Hepatocyte (in vitro differentiated cells): ENCODE data around the gene WDR70. TPM values are rescaled to one million over a fixed set of nuclear protein-coding genes. Genes with fewer than 3 reads are reported as not detected.

Experiments
- DNase-seq: peaks from one replicate; pipeline ENCODE4 v3.0.0-alpha.2; 2016; ENCODE audit warnings: low spot score
- H2AFZ ChIP-seq: fragments of 200-600 bp; sonication (generic); 2 replicates; pipeline ENCODE4 v1.6.0; 2016; ENCODE audit warnings: antibody characterized with exemption, mild to moderate bottlenecking
- H3K27ac ChIP-seq: fragments of 200-600 bp; sonication (generic); 2 replicates; pipeline ENCODE4 v1.5.1; 2016; ENCODE audit warnings: mild to moderate bottlenecking
- H3K27me3 ChIP-seq: fragments of 200-600 bp; sonication (generic); 2 replicates; pipeline ENCODE4 v1.6.1; 2016
- H3K36me3 ChIP-seq: fragments of 200-600 bp; sonication (generic); replicated peaks from 2 replicates; pipeline ENCODE4 v1.5.1; 2016; ENCODE audit warnings: low read depth; ENCODE audit not compliant: insufficient read depth
- H3K4me1 ChIP-seq: fragments of 200-600 bp; sonication (generic); 2 replicates; pipeline ENCODE4 v1.5.1; 2016; ENCODE audit warnings: mild to moderate bottlenecking, moderate library complexity; ENCODE audit not compliant: insufficient read depth
- H3K4me2 ChIP-seq: fragments of 200-600 bp; sonication (generic); 2 replicates; pipeline ENCODE4 v1.6.0; 2016
- H3K4me3 ChIP-seq: fragments of 200-600 bp; sonication (generic); 2 replicates; pipeline ENCODE4 v1.5.1; 2016; ENCODE audit warnings: mild to moderate bottlenecking
- H3K79me2 ChIP-seq: fragments of 200-600 bp; sonication (generic); 2 replicates; pipeline ENCODE4 v1.6.0; 2017; ENCODE audit warnings: mild to moderate bottlenecking
- H3K9me2 ChIP-seq: fragments of 200-600 bp; sonication (generic); replicated peaks from 2 replicates; pipeline ENCODE4 v1.6.0; 2017; ENCODE audit warnings: mild to moderate bottlenecking; ENCODE audit not compliant: insufficient read depth
- H3K9me3 ChIP-seq: fragments of 200-600 bp; sonication (generic); 2 replicates; pipeline ENCODE4 v1.5.1; 2016; ENCODE audit warnings: low read depth, mild to moderate bottlenecking
- H4K20me1 ChIP-seq: fragments of 200-600 bp; sonication (generic); 2 replicates; pipeline ENCODE4 v1.6.0; 2016; ENCODE audit warnings: mild to moderate bottlenecking; ENCODE audit not compliant: insufficient read depth, poor library complexity, severe bottlenecking
- CTCF ChIP-seq: fragments of 200-600 bp; sonication (generic); IDR thresholded peaks from 2 replicates; pipeline ENCODE4 v1.5.1; 2016; ENCODE audit warnings: antibody characterized with exemption, mild to moderate bottlenecking; ENCODE audit not compliant: poor library complexity
- EZH2 ChIP-seq: fragments of 200-600 bp; sonication (generic); IDR thresholded peaks from 2 replicates; pipeline ENCODE4 v1.6.1; 2016; ENCODE audit warnings: antibody characterized with exemption, mild to moderate bottlenecking, borderline replicate concordance
- EZH2phosphoT487 ChIP-seq: fragments of 200-600 bp; sonication (generic); IDR thresholded peaks from one replicate; pipeline ENCODE4 v1.6.1; 2018; ENCODE audit warnings: antibody characterized with exemption, mild to moderate bottlenecking, low read depth, moderate library complexity; ENCODE audit not compliant: unreplicated experiment, severe bottlenecking
- WGBS: methylation state at CpG from one replicate; pipeline ENCODE4 v1.1.6; 2016; ENCODE audit warnings: low lambda C conversion rate; ENCODE audit errors: missing lambda C conversion rate; 5-methylcytosine and 5-hydroxymethylcytosine counted together
- polyA plus RNA-seq: library from polyadenylated mRNA; unstranded; fragments of >200 nt; fragmentation: Nextera tagmentation; extraction: Ambion mirVana; gene quantifications from 2 replicates; pipeline ENCODE4 v1.2.1, GENCODE V29; 2016
- total RNA-seq: library from RNA; depleted of rRNA; stranded (reverse); fragments of >200 nt; gene quantifications from 2 replicates; pipeline ENCODE4 v1.2.3, GENCODE V29; 2014

WDR70 gene
- total and polyA plus RNA-seq, 2 experiments from 2014 or later: 22.3 to 37.0 TPM

GRCh38 chr5:37567566-37567965 is 188.4 kb downstream of the WDR70 start:
- 73% methylated on average over 3 of the region's 3 CpGs for WGBS
- no peaks in the 10 kb centered on the region for H3K27me3 ChIP-seq
- TF ChIP-seq EZH2: no peak
- no peak for TF ChIP-seq EZH2phosphoT487
- no peak for TF ChIP-seq CTCF

GRCh38 chr5:37568018-37568753 is 189.1 kb downstream of the WDR70 start:
- H3K4me1 ChIP-seq: no peaks in the 10 kb centered on the region
- H3K9me2 ChIP-seq: no peaks in the 10 kb centered on the region
- no peaks in the 10 kb centered on the region for H3K36me3 ChIP-seq
- H3K9me3 ChIP-seq: no peaks in the 10 kb centered on the region
- H3K79me2 ChIP-seq: no peaks in the 10 kb centered on the region
- H4K20me1 ChIP-seq: no peaks in the 10 kb centered on the region
- no peaks in the 10 kb centered on the region for H3K27me3 ChIP-seq
- TF ChIP-seq CTCF (no peak), EZH2 (no peak), EZH2phosphoT487 (no peak)
- no peak overlapping the region for H3K4me3 ChIP-seq
- no peak overlapping the region for H2AFZ ChIP-seq
- H3K4me2 ChIP-seq: no peak overlapping the region
- H3K27ac ChIP-seq: no peak overlapping the region
- DNase-seq: no peak

More at GRCh38 chr5:37567566-37567965, 188.4 kb downstream of the WDR70 start:
- H2AFZ ChIP-seq: no peak overlapping the region
- H4K20me1 ChIP-seq: no peaks in the 10 kb centered on the region
- no peaks in the 10 kb centered on the region for H3K9me2 ChIP-seq
- DNase-seq: no peak
- no peaks in the 10 kb centered on the region for H3K4me1 ChIP-seq
- H3K4me2 ChIP-seq: no peak overlapping the region
- no peaks in the 10 kb centered on the region for H3K9me3 ChIP-seq
- H3K4me3 ChIP-seq: no peak overlapping the region
- no peaks in the 10 kb centered on the region for H3K79me2 ChIP-seq
- no peak overlapping the region for H3K27ac ChIP-seq
- no peaks in the 10 kb centered on the region for H3K36me3 ChIP-seq

- Histone ChIP-seq H3K4me2 (no peak overlapping the region), H3K4me3 (no peak overlapping the region), H2AFZ (no peak overlapping the region), H3K9me3 (no peaks in the 10 kb centered on the region), H3K27ac (no peak overlapping the region), H4K20me1 (no peaks in the 10 kb centered on the region), H3K27me3 (no peaks in the 10 kb centered on the region), H3K79me2 (no peaks in the 10 kb centered on the region), H3K36me3 (no peaks in the 10 kb centered on the region), H3K4me1 (no peaks in the 10 kb centered on the region), H3K9me2 (no peaks in the 10 kb centered on the region)
- TF ChIP-seq CTCF: no peak
- no peak for TF ChIP-seq EZH2
- TF ChIP-seq EZH2phosphoT487: no peak
- no peak for DNase-seq
These were observed 189.8 kb downstream of the WDR70 start for GRCh38 chr5:37568893-37569292.

- Histone ChIP-seq H3K4me3 (no peak overlapping the region), H3K9me2 (no peaks in the 10 kb centered on the region), H4K20me1 (no peaks in the 10 kb centered on the region), H3K4me2 (no peak overlapping the region), H3K27ac (no peak overlapping the region), H3K9me3 (no peaks in the 10 kb centered on the region), H2AFZ (no peak overlapping the region), H3K4me1 (no peaks in the 10 kb centered on the region), H3K27me3 (no peaks in the 10 kb centered on the region), H3K79me2 (no peaks in the 10 kb centered on the region), H3K36me3 (no peaks in the 10 kb centered on the region)
- WGBS: 96% methylated on average over 2 of the region's 2 CpGs
- TF ChIP-seq EZH2phosphoT487 (no peak), CTCF (no peak), EZH2 (no peak)
- DNase-seq: no peak
These were observed 190.3 kb downstream of the WDR70 start for GRCh38 chr5:37569466-37569865.
